Fibroblast of lung (primary cell): ENCODE measurements around the gene FAM180A.

Experiments used
- CTCF ChIP-seq, 2 donors: IDR thresholded peaks in 1 of 2; conservative IDR thresholded peaks in 1 of 2; 1 replicate in 1 of 2; 2 replicates in 1 of 2; pipeline ENCODE4 v1.5.1; 2011 to 2012; ENCODE audit warnings: low read length in 2 of 2, control low read depth in 1 of 2, inconsistent platforms in 1 of 2, low read depth in 1 of 2, mild to moderate bottlenecking in 1 of 2
- EZH2 ChIP-seq: IDR thresholded peaks from 2 replicates; pipeline ENCODE4 v1.5.1; 2012; ENCODE audit warnings: low read length, control low read depth, mild to moderate bottlenecking; ENCODE audit errors: missing control alignments

- no peak for TF ChIP-seq CTCF (conservative IDR thresholded peaks at IDR 0.05 in 1 of 2, IDR thresholded peaks at IDR 0.05 in 1 of 2; ENCODE audit: low read depth in 1 of 2, low read length in 2 of 2)
- TF ChIP-seq EZH2 = no peak
Observed at GRCh38 chr7:135771961-135772638, 23.5 kb upstream of the FAM180A start.
